Melanocyte of skin (primary cell): Measurements from ENCODE around the gene ADH5. TPM values are rescaled to one million over a fixed set of nuclear protein-coding genes. Genes with fewer than 3 reads are reported as not detected.

ENCODE experiments used
- total RNA-seq, 2 donors: library from RNA; depleted of rRNA; stranded (reverse); fragments of >200 nt; gene quantifications; 2 replicates each; pipeline ENCODE4 v1.2.3, GENCODE V29; 2012

ADH5 gene
- total RNA-seq, result 100 to 1,000 TPM; 156 to 171 TPM

GRCh38 chr4:99088481-99089365 lies at the start of gene ADH5:
ADH5 (minus strand) TSS chr4:99088788; CDS start chr4:99088700, 88 bp downstream.

Other genes with a start within 250 kb of the ADH5 start
- gene EIF4E, start 159.7 kb downstream of the ADH5 start, total RNA-seq, result 100 to 1,000 TPM; 113 to 234 TPM
- gene METAP1, start 93.1 kb downstream of the ADH5 start, total RNA-seq, result 10 to 100 TPM; 27.5 to 49.3 TPM
- gene ADH4, start 55.5 kb upstream of the ADH5 start, total RNA-seq, result not detected
- gene ADH6, start 130.5 kb upstream of the ADH5 start, total RNA-seq, result not detected
- not detected for gene ADH1A, start 202.2 kb upstream of the ADH5 start, total RNA-seq
- under 1 TPM in 1 of 2 donors, not detected in 1; under 0.01 TPM for gene ADH1B, start 232.6 kb upstream of the ADH5 start, total RNA-seq